Suprapubic skin (tissue), 4 donors: Measurements from ENCODE around the gene BTF3L4.
"Not testable (repeated sequence)": the region's sequence is repeated elsewhere in the genome, so short reads cannot be mapped to it uniquely, and the experiment has no call there.

Source experiments
- CTCF ChIP-seq, 2 donors: fragments of 200-600 bp in 1 of 2; fragments of 450-650 bp in 1 of 2; sonication (generic) in 1 of 2; IDR thresholded peaks; one replicate each; pipeline ENCODE4 v1.5.1; 2016 to 2019; ENCODE audit warnings: antibody characterized with exemption in 2 of 2, mild to moderate bottlenecking in 1 of 2, moderate library complexity in 1 of 2
- EP300 ChIP-seq: sonication (generic); formaldehyde crosslinking; IDR thresholded peaks from one replicate; pipeline ENCODE4 v1.6.1; 2017; ENCODE audit warnings: antibody characterized with exemption
- POLR2A ChIP-seq, 2 donors: fragments of 450-650 bp; IDR thresholded peaks; one replicate each; pipeline ENCODE4 v1.6.1; 2017; ENCODE audit warnings: antibody characterized with exemption in 2 of 2, mild to moderate bottlenecking in 2 of 2, moderate library complexity in 2 of 2
- POLR2AphosphoS5 ChIP-seq, 3 donors: sonication (generic); formaldehyde crosslinking; IDR thresholded peaks; one replicate each; pipeline ENCODE4 v1.6.1; 2017; ENCODE audit warnings: antibody characterized with exemption in 3 of 3

GRCh38 chr1:52094300-52094699, 38.2 kb downstream of the BTF3L4 start:
- TF ChIP-seq CTCF (IDR thresholded peaks at IDR 0.05); POLR2A (IDR thresholded peaks at IDR 0.05); EP300; POLR2AphosphoS5 (IDR thresholded peaks at IDR 0.05): not testable (repeated sequence)
